Spleen (tissue), 11 donors: ENCODE data around the gene GEMIN4. TPM values are rescaled to one million over a fixed set of nuclear protein-coding genes. Genes with fewer than 3 reads are reported as not detected.

Experiments used
- DNase-seq: peaks from one replicate; pipeline ENCODE4 v3.0.0-alpha.2; 2020
- H3K27ac ChIP-seq, 8 donors: fragments of 200-600 bp; sonication (generic) in 7 of 8; 1 replicate in 4 of 8; 2 replicates in 4 of 8; pipeline versions ENCODE4 v1.5.0 to v1.8.0; 2016 to 2021; ENCODE audit warnings: inconsistent platforms in 4 of 8, mild to moderate bottlenecking in 4 of 8, moderate library complexity in 1 of 8
- H3K27me3 ChIP-seq, 7 donors: fragments of 200-600 bp; sonication (generic) in 6 of 7; replicated peaks in 1 of 7; 1 replicate in 4 of 7; 2 replicates in 3 of 7; pipeline versions ENCODE4 v1.5.0 to v1.8.0; 2016 to 2021; ENCODE audit warnings: inconsistent platforms in 3 of 7, mild to moderate bottlenecking in 1 of 7
- H3K36me3 ChIP-seq, 6 donors: fragments of 200-600 bp; sonication (generic) in 5 of 6; 1 replicate in 4 of 6; 2 replicates in 2 of 6; pipeline versions ENCODE4 v1.5.0 to v1.8.0; 2016 to 2021; ENCODE audit warnings: inconsistent platforms in 2 of 6
- H3K4me1 ChIP-seq, 6 donors: fragments of 200-600 bp; sonication (generic) in 5 of 6; 1 replicate in 3 of 6; 2 replicates in 3 of 6; pipeline versions ENCODE4 v1.5.0 to v1.8.0; 2016 to 2021; ENCODE audit warnings: inconsistent platforms in 3 of 6
- H3K4me3 ChIP-seq, 8 donors: fragments of 200-600 bp; sonication (generic) in 7 of 8; 1 replicate in 4 of 8; 2 replicates in 4 of 8; pipeline versions ENCODE4 v1.5.0 to v1.8.0; 2016 to 2021; ENCODE audit warnings: inconsistent platforms in 4 of 8, mild to moderate bottlenecking in 4 of 8, moderate library complexity in 2 of 8
- H3K9me3 ChIP-seq, 8 donors: fragments of 200-600 bp; sonication (generic) in 7 of 8; 1 replicate in 4 of 8; 2 replicates in 4 of 8; pipeline versions ENCODE4 v1.5.0 to v1.8.0; 2016 to 2021; ENCODE audit warnings: inconsistent platforms in 4 of 8
- POLR2A ChIP-seq, 3 donors: fragments of 450-650 bp; IDR thresholded peaks; one replicate each; pipeline ENCODE4 v1.5.1; 2017; ENCODE audit warnings: antibody characterized with exemption in 3 of 3, mild to moderate bottlenecking in 1 of 3
- POLR2AphosphoS5 ChIP-seq, 3 donors: sonication (generic); formaldehyde crosslinking; IDR thresholded peaks; one replicate each; pipeline ENCODE4 v1.5.1; 2017; ENCODE audit warnings: antibody characterized with exemption in 3 of 3
- WGBS, 5 donors: extraction: QIAGEN DNeasy Blood & Tissue Kit in 3 of 5; methylation state at CpG; one replicate each; pipeline versions ENCODE4 v1.1.5 to v1.1.7; 2013 to 2018; 5-methylcytosine and 5-hydroxymethylcytosine counted together
- intact Hi-C: fragments of 100-400 bp; cut with DNase I; formaldehyde crosslinking; loops from one replicate; pipeline ENCODE4 v1.15.0; 2023; ENCODE audit warnings: low total_unique reads
- polyA plus RNA-seq, 3 donors: library from polyadenylated mRNA; stranded (reverse); fragments of 200-250 nt; gene quantifications; one replicate each; pipeline ENCODE4 v1.2.1, GENCODE V29; 2013
- total RNA-seq, 7 donors: library from RNA; depleted of rRNA in 3 of 7; stranded (reverse); fragments of >200 nt in 3 of 7; fragmentation: NEBNext Ultra II Directional in 4 of 7; extraction: Animal tissue kit (Norgen Biotek cat#: 25700) in 4 of 7; gene quantifications; one replicate each; pipeline versions ENCODE4 v1.1.0 to v1.2.1, GENCODE V29; 2016 to 2021
- TF ChIP-seq, protein P1 (sequence below), 11 experiments: fragments of 200-600 bp in 7 of 11; fragments of 450-650 bp in 4 of 11; sonication (generic) in 4 of 11; IDR thresholded peaks in 8 of 11; conservative IDR thresholded peaks in 3 of 11; 1 replicate in 7 of 11; 2 replicates in 4 of 11; pipeline versions ENCODE4 v1.4.0 to v1.8.0; 2016 to 2021; ENCODE audit warnings: antibody characterized with exemption in 11 of 11, inconsistent platforms in 4 of 11, mild to moderate bottlenecking in 1 of 11
- donor health status: healthy with polysubstance abuse.
- donor health status: DM: no; HTN: no; CAD: no; lungs with moderate emphysema.
- donor health status: DM: no; HTN: no; CAD: no.
- donor health status: Bipolar disorder and iron deficiency.
- donor health status: healthy.
- donor health status: DM: no; HTN: no; CAD: no.
- donor health status: DM: yes; HTN: yes; CAD: no.

The GEMIN4 gene
- total and polyA plus RNA-seq, 10 donors: 5.7 to 24.9 (median 19.2) TPM

DNA sequence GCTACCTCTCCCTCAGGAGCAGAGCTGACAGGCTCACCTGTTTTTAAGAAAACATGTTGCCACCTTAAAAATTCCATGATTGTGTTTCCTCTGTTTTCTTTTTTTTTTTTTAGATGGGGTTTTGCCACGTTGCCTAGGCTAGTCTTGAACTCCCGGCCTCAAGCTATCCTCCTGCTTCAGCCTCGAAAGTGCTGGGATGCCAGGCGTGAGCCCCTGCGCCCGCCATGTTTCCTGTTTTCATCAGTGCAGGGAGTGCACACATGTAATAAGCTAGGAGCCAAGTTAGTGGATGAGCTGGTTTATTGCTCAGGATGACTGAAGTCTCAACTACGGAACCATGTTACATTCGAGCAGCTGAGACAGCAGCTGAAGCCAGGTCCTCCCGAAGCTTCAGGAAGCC is 43.7 kb upstream of the GEMIN4 start:
- no peak for TF ChIP-seq POLR2AphosphoS5 (IDR thresholded peaks at IDR 0.05)
- H3K27me3 ChIP-seq: no peaks in the 10 kb centered on the region
- peak; percentile 6 for DNase-seq
- peaks cover 0 to 26% (median 15%) of the 10 kb centered on the region in 6 donors for H3K4me1 ChIP-seq
- intact Hi-C loops: loop anchor here (5.0 kb wide), 1 partner anchor 187 kb away; no protein-coding TSS in a partner anchor
- H3K27ac ChIP-seq: no peak overlapping the region
- peaks cover 0 to 30% (median 20%) of the 10 kb centered on the region in 6 donors for H3K36me3 ChIP-seq
- no peaks in the 10 kb centered on the region for H3K9me3 ChIP-seq
- H3K4me3 ChIP-seq: no peak overlapping the region
- WGBS, 5 donors: 79 to 91% (median 86%) methylated on average over 9 of the region's 9 CpGs

GRCh38 chr17:795276-795675 is 43.2 kb upstream of the GEMIN4 start:
- Histone ChIP-seq H3K27ac (peak overlapping the region in 2 of 8 donors; percentile 19 to 55), H3K4me3 (peak overlapping the region in 4 of 8 donors; percentile 16 to 46 (median 27)), H3K4me1 (peaks cover 0 to 26% (median 15%) of the 10 kb centered on the region in 6 donors), H3K36me3 (peaks cover 0 to 32% (median 21%) of the 10 kb centered on the region in 6 donors), H3K9me3 (no peaks in the 10 kb centered on the region), H3K27me3 (no peaks in the 10 kb centered on the region)
- DNase-seq: peak; percentile 64
- intact Hi-C loops: loop anchor here (5.0 kb wide), 1 partner anchor 187 kb away; no protein-coding TSS in a partner anchor
- 54 to 82% (median 77%) methylated on average over 13 to 14 of the region's 14 CpGs for WGBS, 5 donors
- TF ChIP-seq, protein P1, sequence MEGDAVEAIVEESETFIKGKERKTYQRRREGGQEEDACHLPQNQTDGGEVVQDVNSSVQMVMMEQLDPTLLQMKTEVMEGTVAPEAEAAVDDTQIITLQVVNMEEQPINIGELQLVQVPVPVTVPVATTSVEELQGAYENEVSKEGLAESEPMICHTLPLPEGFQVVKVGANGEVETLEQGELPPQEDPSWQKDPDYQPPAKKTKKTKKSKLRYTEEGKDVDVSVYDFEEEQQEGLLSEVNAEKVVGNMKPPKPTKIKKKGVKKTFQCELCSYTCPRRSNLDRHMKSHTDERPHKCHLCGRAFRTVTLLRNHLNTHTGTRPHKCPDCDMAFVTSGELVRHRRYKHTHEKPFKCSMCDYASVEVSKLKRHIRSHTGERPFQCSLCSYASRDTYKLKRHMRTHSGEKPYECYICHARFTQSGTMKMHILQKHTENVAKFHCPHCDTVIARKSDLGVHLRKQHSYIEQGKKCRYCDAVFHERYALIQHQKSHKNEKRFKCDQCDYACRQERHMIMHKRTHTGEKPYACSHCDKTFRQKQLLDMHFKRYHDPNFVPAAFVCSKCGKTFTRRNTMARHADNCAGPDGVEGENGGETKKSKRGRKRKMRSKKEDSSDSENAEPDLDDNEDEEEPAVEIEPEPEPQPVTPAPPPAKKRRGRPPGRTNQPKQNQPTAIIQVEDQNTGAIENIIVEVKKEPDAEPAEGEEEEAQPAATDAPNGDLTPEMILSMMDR (IDR thresholded peaks at IDR 0.05 in 8 of 11, conservative IDR thresholded peaks at IDR 0.05 in 3 of 11): no peak
- TF ChIP-seq POLR2AphosphoS5 (IDR thresholded peaks at IDR 0.05): no peak
- TF ChIP-seq POLR2A (IDR thresholded peaks at IDR 0.05): no peak

GRCh38 chr17:794876-795275 is 42.8 kb upstream of the GEMIN4 start:
- Histone ChIP-seq H3K27ac (peak overlapping the region in 4 of 8 donors; percentile 9 to 55 (median 29)), H3K4me1 (peaks cover 0 to 26% (median 15%) of the 10 kb centered on the region in 6 donors), H3K4me3 (peak overlapping the region in 4 of 8 donors; percentile 16 to 46 (median 27)), H3K36me3 (peaks cover 0 to 36% (median 25%) of the 10 kb centered on the region in 6 donors), H3K27me3 (no peaks in the 10 kb centered on the region), H3K9me3 (no peaks in the 10 kb centered on the region)
- TF ChIP-seq POLR2A (IDR thresholded peaks at IDR 0.05) (no peak), POLR2AphosphoS5 (IDR thresholded peaks at IDR 0.05) (peak; percentile 55 to 72 (median 63))
- TF ChIP-seq, protein P1 (IDR thresholded peaks at IDR 0.05 in 8 of 11, conservative IDR thresholded peaks at IDR 0.05 in 3 of 11): peak; percentile 67 to 93 (median 84)
- peak; percentile 88 for DNase-seq
- 15 to 20% (median 15%) methylated on average over 18 of the region's 18 CpGs for WGBS, 5 donors
- intact Hi-C loops: loop anchor here (5.0 kb wide), 1 partner anchor 187 kb away; no protein-coding TSS in a partner anchor

DNA sequence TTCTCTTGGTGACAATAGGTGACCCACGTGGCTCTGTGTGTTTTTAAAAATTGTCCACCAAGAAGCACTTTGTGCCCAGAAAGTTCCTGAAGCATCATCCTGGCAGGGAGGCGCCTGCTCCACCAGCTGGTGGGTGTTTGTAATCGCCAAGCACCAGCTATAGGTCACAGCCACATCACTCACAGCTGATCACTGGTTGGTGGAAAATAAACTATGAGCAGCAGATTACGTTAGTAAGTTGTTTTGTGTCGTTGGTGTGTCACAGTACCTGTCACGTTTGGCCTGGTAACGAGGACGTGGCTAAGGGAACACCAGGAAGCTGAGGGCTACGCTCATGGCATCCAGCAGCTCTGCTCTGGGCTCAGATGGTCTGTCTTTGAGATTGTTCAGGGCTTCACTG is 40.2 kb upstream of the GEMIN4 start:
- Histone ChIP-seq H3K4me3 (no peak overlapping the region), H3K36me3 (peaks cover 0 to 62% (median 51%) of the 10 kb centered on the region in 6 donors), H3K9me3 (no peaks in the 10 kb centered on the region), H3K27ac (peak overlapping the region in 1 of 8 donors; percentile 28), H3K27me3 (no peaks in the 10 kb centered on the region), H3K4me1 (peaks cover 0 to 20% (median 15%) of the 10 kb centered on the region in 6 donors)
- DNase-seq: peak; percentile 17
- whole genome bisulfite sequencing, 5 donors: 85 to 88% (median 87%) methylated on average over 9 of the region's 9 CpGs
- intact Hi-C loops: no loop called here
- TF ChIP-seq, protein P1 (IDR thresholded peaks at IDR 0.05 in 8 of 11, conservative IDR thresholded peaks at IDR 0.05 in 3 of 11): no peak
- TF ChIP-seq POLR2AphosphoS5 (IDR thresholded peaks at IDR 0.05): no peak
- TF ChIP-seq POLR2A (IDR thresholded peaks at IDR 0.05): no peak
